SK-N-SH (cell line): ENCODE data around the gene TAAR2. TPM values are rescaled to one million over a fixed set of nuclear protein-coding genes. Genes with fewer than 3 reads are reported as not detected.

Source experiments
- CTCF ChIA-PET: fragments of 300-600, 350-600 bp; formaldehyde crosslinking; extraction: SDS; loops from one replicate; lab custom pipeline; 2021; lab: Yijun Ruan, JAX
- POLR2A ChIA-PET: fragments of 350-600 bp; sonication (Branson Sonifier 250); formaldehyde crosslinking; extraction: SDS; loops from one replicate; lab custom pipeline; 2020; ENCODE audit warnings: antibody characterized with exemption, inconsistent platforms; lab: Yijun Ruan, JAX
- DNase-seq: peaks from one replicate; pipeline ENCODE4 v3.0.0; 2012
- H2AFZ ChIP-seq: fragments of 200-600 bp; sonication (generic); 2 replicates; pipeline ENCODE4 v1.8.1; 2016; ENCODE audit warnings: antibody characterized with exemption, mild to moderate bottlenecking, low read depth
- H3F3A ChIP-seq: fragments of 200-600 bp; sonication (generic); replicated peaks from 2 replicates; pipeline ENCODE3; 2016; ENCODE audit warnings: antibody characterized with exemption, mild to moderate bottlenecking; ENCODE audit not compliant: insufficient read depth
- H3K27ac ChIP-seq, 2 experiments: fragments of 200-500 bp in 1 of 2; fragments of 200-600 bp in 1 of 2; sonication (Bioruptor generic) in 1 of 2; sonication (generic), shearing (Covaris generic) in 1 of 2; 2 replicates each; pipeline versions ENCODE4 v1.5.1 to v1.6.1; 2014 to 2016; ENCODE audit warnings: low read depth in 2 of 2, inconsistent platforms in 1 of 2, low read length in 1 of 2, mild to moderate bottlenecking in 1 of 2, mixed read lengths in 1 of 2
- H3K27me3 ChIP-seq: fragments of 200-600 bp; sonication (generic), shearing (Covaris generic); 2 replicates; pipeline ENCODE4 v1.6.1; 2016; ENCODE audit warnings: mixed run types; ENCODE audit not compliant: insufficient read depth
- H3K36me3 ChIP-seq, 2 experiments: fragments of 200-500 bp in 1 of 2; fragments of 200-600 bp in 1 of 2; sonication (Bioruptor generic) in 1 of 2; sonication (generic) in 1 of 2; replicated peaks in 1 of 2; 2 replicates each; pipeline versions ENCODE3 to v1.5.1; 2014 to 2016; ENCODE audit warnings: low read length in 1 of 2, mild to moderate bottlenecking in 1 of 2; ENCODE audit not compliant: insufficient read depth in 2 of 2, control insufficient read depth in 1 of 2
- H3K4me1 ChIP-seq, 2 experiments: fragments of 200-500 bp in 1 of 2; fragments of 200-600 bp in 1 of 2; sonication (Bioruptor generic) in 1 of 2; sonication (generic), shearing (Covaris generic) in 1 of 2; 2 replicates each; pipeline versions ENCODE4 v1.5.1 to v1.6.1; 2014 to 2016; ENCODE audit warnings: low read depth in 1 of 2, low read length in 1 of 2, mixed run types in 1 of 2; ENCODE audit not compliant: insufficient read depth in 2 of 2, control insufficient read depth in 1 of 2
- H3K4me2 ChIP-seq: fragments of 200-600 bp; sonication (generic), shearing (Covaris generic); 2 replicates; pipeline ENCODE4 v1.6.1; 2017; ENCODE audit warnings: mixed run types
- H3K4me3 ChIP-seq, 2 experiments: fragments of 200-500 bp in 1 of 2; fragments of 200-600 bp in 1 of 2; sonication (Bioruptor generic) in 1 of 2; sonication (generic), shearing (Covaris generic) in 1 of 2; 2 replicates each; pipeline versions ENCODE4 v1.5.1 to v1.8.1; 2014 to 2016; ENCODE audit warnings: low read depth in 2 of 2, inconsistent platforms in 1 of 2, low read length in 1 of 2, mild to moderate bottlenecking in 1 of 2, mixed read lengths in 1 of 2, moderate library complexity in 1 of 2
- H3K79me2 ChIP-seq: fragments of 200-600 bp; sonication (generic); 2 replicates; pipeline ENCODE4 v1.8.1; 2017; ENCODE audit warnings: mild to moderate bottlenecking; ENCODE audit not compliant: insufficient read depth
- H3K9ac ChIP-seq: fragments of 200-600 bp; sonication (generic); 2 replicates; pipeline ENCODE4 v1.6.1; 2017; ENCODE audit warnings: mixed run types
- H3K9me2 ChIP-seq: fragments of 200-600 bp; sonication (generic); 2 replicates; pipeline ENCODE4 v1.6.1; 2017; ENCODE audit warnings: mixed run types
- H3K9me3 ChIP-seq: fragments of 200-600 bp; sonication (generic); 2 replicates; pipeline ENCODE4 v1.6.1; 2017; ENCODE audit warnings: mixed run types, mild to moderate bottlenecking, moderate library complexity
- H4K20me1 ChIP-seq: fragments of 200-600 bp; sonication (generic); 2 replicates; pipeline ENCODE4 v1.6.1; 2017; ENCODE audit warnings: mild to moderate bottlenecking, mixed run types; ENCODE audit not compliant: insufficient read depth
- FOXJ3 ChIP-seq: sonication (generic); formaldehyde crosslinking; IDR thresholded peaks from 2 replicates; pipeline ENCODE4 v1.5.1; 2020; ENCODE audit warnings: mild to moderate bottlenecking, missing genetic modification reagents
- GABPA ChIP-seq: IDR thresholded peaks from 2 replicates; pipeline ENCODE4 v1.4.0; 2012; ENCODE audit warnings: low read depth, mild to moderate bottlenecking
- RXRA ChIP-seq: IDR thresholded peaks from 2 replicates; pipeline ENCODE4 v1.4.0; 2012; ENCODE audit warnings: low read depth, mild to moderate bottlenecking, borderline replicate concordance
- TAF1 ChIP-seq: IDR thresholded peaks from 2 replicates; pipeline ENCODE4 v1.6.1; 2012; ENCODE audit warnings: low read depth, mild to moderate bottlenecking, low read length, moderate library complexity, borderline replicate concordance
- YY1 ChIP-seq: IDR thresholded peaks from 2 replicates; pipeline ENCODE4 v1.4.0; 2012; ENCODE audit warnings: low read depth, mild to moderate bottlenecking
- whole genome bisulfite sequencing: methylation state at CpG from one replicate; pipeline ENCODE4 v1.1.6; 2017; ENCODE audit warnings: low lambda C conversion rate; 5-methylcytosine and 5-hydroxymethylcytosine counted together
- polyA plus RNA-seq, 3 experiments: library from polyadenylated mRNA; depleted of rRNA; stranded (reverse); fragments of >200 nt; gene quantifications; 2 replicates each; pipeline ENCODE4 v1.2.3, GENCODE V29; 2012
- TF ChIP-seq, protein P1 (sequence below): fragments of 200-600 bp; sonication (generic); IDR thresholded peaks from 2 replicates; pipeline ENCODE4 v1.6.1; 2017; ENCODE audit warnings: antibody characterized with exemption, mild to moderate bottlenecking, moderate library complexity
- TF ChIP-seq, protein P2 (sequence below): IDR thresholded peaks from 2 replicates; pipeline ENCODE4 v1.6.1; 2012; ENCODE audit warnings: mild to moderate bottlenecking, low read depth, low read length, moderate library complexity

The TAAR2 gene
- polyA plus RNA-seq, 1 of the 3 experiments (the other 2 are of a cell fraction), result not detected

DNA sequence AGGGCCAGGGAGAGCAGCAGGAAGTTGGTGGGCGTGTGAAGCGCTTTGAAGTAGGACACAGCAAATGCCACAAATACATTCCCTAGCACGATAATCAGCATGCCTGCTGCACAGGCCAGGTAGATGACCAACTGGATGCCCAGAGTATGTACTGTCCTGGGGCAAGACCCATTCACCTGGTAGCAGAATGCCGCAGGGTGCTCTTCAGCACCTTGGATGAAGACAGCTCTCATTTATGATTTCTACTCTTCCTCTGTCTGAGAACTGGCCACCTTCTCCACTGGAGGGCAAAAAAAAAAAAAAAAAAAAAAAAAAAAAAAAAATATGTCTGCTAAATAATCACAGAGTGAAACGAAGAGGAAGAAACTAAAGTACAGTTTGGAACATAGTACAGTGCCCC is 34.6 kb downstream of the TAAR2 start, which contains the start of gene TAAR5:
TAAR5 (minus strand) TSS at position 288 of the 400 bp plus-strand sequence; CDS start at position 233, 55 bp downstream.
- no peaks in the 10 kb centered on the region for H3K36me3 ChIP-seq
- H3K9me2 ChIP-seq, result no peaks in the 10 kb centered on the region
- no peaks in the 10 kb centered on the region for H3K9me3 ChIP-seq
- no peaks in the 10 kb centered on the region for H3F3A ChIP-seq
- H2AFZ ChIP-seq, result no peak within 1 kb of the TSS
- H3K79me2 ChIP-seq, result no peaks in the 10 kb centered on the region
- no peak for TF ChIP-seq GABPA
- TF ChIP-seq RXRA, result no peak
- TF ChIP-seq TAF1, result no peak
- H3K27me3 ChIP-seq, result no peaks in the 10 kb centered on the region
- H4K20me1 ChIP-seq, result no peaks in the 10 kb centered on the region
- ChIA-PET POLR2A (no interaction called here), CTCF (no interaction called here)
- 31% methylated on average over 5 of the region's 5 CpGs for WGBS
- DNase-seq, result no peak
- no peak within 1 kb of the TSS for H3K4me3 ChIP-seq
- no peaks in the 10 kb centered on the region for H3K4me1 ChIP-seq
- H3K4me2 ChIP-seq, result no peak within 1 kb of the TSS
- H3K9ac ChIP-seq, result no peak within 1 kb of the TSS
- no peak within 1 kb of the TSS for H3K27ac ChIP-seq

DNA sequence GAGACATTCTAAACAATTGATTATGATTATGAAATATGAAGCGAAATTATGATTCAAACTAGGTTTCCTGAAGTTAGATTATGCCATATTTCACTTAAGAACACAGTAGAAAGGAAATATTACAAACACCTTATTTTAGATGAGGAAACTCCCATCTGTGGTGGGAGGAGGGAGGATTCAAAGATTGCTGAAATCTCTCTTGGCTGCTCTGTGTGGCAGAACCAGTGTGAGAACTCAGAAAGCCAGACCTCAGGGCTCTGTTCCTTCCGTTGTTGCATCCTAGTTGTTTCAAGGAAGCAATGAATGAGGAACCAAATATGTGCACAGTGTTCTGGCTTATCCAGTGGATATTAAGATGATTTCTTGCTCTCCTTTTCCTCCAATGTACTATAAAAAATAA is 36.7 kb downstream of the TAAR2 start:
- H3K9ac ChIP-seq, result no peak overlapping the region
- H3K27ac ChIP-seq, result no peak overlapping the region
- TF ChIP-seq FOXJ3 (CRISPR knock-in tag), result no peak
- TF ChIP-seq YY1, result no peak
- TF ChIP-seq, protein P1, sequence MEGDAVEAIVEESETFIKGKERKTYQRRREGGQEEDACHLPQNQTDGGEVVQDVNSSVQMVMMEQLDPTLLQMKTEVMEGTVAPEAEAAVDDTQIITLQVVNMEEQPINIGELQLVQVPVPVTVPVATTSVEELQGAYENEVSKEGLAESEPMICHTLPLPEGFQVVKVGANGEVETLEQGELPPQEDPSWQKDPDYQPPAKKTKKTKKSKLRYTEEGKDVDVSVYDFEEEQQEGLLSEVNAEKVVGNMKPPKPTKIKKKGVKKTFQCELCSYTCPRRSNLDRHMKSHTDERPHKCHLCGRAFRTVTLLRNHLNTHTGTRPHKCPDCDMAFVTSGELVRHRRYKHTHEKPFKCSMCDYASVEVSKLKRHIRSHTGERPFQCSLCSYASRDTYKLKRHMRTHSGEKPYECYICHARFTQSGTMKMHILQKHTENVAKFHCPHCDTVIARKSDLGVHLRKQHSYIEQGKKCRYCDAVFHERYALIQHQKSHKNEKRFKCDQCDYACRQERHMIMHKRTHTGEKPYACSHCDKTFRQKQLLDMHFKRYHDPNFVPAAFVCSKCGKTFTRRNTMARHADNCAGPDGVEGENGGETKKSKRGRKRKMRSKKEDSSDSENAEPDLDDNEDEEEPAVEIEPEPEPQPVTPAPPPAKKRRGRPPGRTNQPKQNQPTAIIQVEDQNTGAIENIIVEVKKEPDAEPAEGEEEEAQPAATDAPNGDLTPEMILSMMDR, result no peak
- TF ChIP-seq, protein P2, sequence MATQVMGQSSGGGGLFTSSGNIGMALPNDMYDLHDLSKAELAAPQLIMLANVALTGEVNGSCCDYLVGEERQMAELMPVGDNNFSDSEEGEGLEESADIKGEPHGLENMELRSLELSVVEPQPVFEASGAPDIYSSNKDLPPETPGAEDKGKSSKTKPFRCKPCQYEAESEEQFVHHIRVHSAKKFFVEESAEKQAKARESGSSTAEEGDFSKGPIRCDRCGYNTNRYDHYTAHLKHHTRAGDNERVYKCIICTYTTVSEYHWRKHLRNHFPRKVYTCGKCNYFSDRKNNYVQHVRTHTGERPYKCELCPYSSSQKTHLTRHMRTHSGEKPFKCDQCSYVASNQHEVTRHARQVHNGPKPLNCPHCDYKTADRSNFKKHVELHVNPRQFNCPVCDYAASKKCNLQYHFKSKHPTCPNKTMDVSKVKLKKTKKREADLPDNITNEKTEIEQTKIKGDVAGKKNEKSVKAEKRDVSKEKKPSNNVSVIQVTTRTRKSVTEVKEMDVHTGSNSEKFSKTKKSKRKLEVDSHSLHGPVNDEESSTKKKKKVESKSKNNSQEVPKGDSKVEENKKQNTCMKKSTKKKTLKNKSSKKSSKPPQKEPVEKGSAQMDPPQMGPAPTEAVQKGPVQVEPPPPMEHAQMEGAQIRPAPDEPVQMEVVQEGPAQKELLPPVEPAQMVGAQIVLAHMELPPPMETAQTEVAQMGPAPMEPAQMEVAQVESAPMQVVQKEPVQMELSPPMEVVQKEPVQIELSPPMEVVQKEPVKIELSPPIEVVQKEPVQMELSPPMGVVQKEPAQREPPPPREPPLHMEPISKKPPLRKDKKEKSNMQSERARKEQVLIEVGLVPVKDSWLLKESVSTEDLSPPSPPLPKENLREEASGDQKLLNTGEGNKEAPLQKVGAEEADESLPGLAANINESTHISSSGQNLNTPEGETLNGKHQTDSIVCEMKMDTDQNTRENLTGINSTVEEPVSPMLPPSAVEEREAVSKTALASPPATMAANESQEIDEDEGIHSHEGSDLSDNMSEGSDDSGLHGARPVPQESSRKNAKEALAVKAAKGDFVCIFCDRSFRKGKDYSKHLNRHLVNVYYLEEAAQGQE, result no peak
- H3K4me2 ChIP-seq, result no peak overlapping the region
- WGBS, result 3% methylated on average over 2 of the region's 2 CpGs
- H3K27me3 ChIP-seq, result no peaks in the 10 kb centered on the region; the same call in 1 of the 2 replicates
- H3K36me3 ChIP-seq, result no peaks in the 10 kb centered on the region
- no peak overlapping the region for H3K4me3 ChIP-seq
- H3K9me2 ChIP-seq, result no peaks in the 10 kb centered on the region
- no peak overlapping the region for H2AFZ ChIP-seq
- no peaks in the 10 kb centered on the region for H3K4me1 ChIP-seq
- no peak for DNase-seq
- ChIA-PET POLR2A (no interaction called here), CTCF (no interaction called here)
- H4K20me1 ChIP-seq, result no peaks in the 10 kb centered on the region
- H3K79me2 ChIP-seq, result no peaks in the 10 kb centered on the region
- H3K9me3 ChIP-seq, result no peaks in the 10 kb centered on the region
- no peaks in the 10 kb centered on the region for H3F3A ChIP-seq
